PFSK-1 (cell line): ENCODE measurements around the gene ST6GALNAC1.

Source experiments
- FOXP2 ChIP-seq: optimal IDR thresholded peaks from 2 replicates; pipeline ENCODE3; 2011; ENCODE audit warnings: borderline replicate concordance, control low read depth, inconsistent platforms; ENCODE audit not compliant: insufficient read depth; ENCODE audit errors: extremely low read length, extremely low read depth
- TAF1 ChIP-seq: IDR thresholded peaks from 2 replicates; pipeline ENCODE4 v1.6.1; 2012; ENCODE audit warnings: low read length, control low read depth, borderline replicate concordance; ENCODE audit not compliant: insufficient read depth

DNA sequence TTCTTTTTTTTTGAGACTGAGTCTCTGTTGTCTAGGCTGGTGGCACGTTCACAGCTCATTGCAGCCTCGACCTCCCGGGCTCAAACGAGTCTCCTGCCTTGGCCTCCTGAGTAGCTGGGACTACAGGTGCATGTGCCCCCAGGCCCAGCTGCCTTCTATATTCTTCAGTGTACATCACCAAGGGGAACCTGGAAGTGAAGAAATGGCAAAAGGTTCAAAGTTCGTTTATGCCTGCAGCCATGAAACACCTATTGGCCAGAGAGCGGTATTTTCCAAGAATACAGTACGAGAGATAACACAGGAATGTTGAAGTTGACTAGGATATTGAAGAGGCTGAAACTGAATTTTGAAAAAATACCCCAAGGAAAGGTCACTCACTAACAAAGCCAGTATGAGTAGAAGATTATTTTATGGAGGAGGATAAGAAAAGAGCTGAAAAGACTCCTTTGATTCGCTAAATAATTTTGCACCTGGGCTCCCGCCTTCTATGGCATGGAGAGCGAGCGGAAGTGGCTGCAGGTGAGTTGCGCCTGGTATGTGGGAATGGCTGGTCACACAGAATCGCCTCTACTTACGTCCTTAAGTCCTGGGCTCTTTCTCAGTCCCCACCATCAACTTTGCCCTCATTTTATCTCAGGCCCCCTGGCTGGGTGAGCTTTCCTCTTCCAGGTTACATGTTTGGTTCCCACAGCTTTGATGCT lies 9.8 kb downstream of the ST6GALNAC1 start:
- no peak for TF ChIP-seq FOXP2
- no peak for TF ChIP-seq TAF1
